Embryonic facial prominence (tissue), 1 donor: ENCODE results near the gene FIP1L1.

Experiments used
- DNase-seq: peaks from one replicate; pipeline ENCODE4 v3.0.0-alpha.2; 2016; ENCODE audit errors: extremely low spot score

FIP1L1 gene

GRCh38 chr4:53501561-53501960 lies 124.1 kb downstream of the FIP1L1 start:
- DNase-seq = no peak

GRCh38 chr4:53502094-53502493 lies 124.7 kb downstream of the FIP1L1 start:
- DNase-seq = no peak

- DNase-seq = no peak
Measured at GRCh38 chr4:53505947-53506346, 128.5 kb downstream of the FIP1L1 start.

- no peak for DNase-seq
Measured at GRCh38 chr4:53507058-53507457, 129.6 kb downstream of the FIP1L1 start.

- no peak for DNase-seq
Measured at GRCh38 chr4:53507671-53508286, 130.3 kb downstream of the FIP1L1 start.

GRCh38 chr4:53508446-53508845 lies 131.0 kb downstream of the FIP1L1 start:
- DNase-seq = no peak

- DNase-seq = no peak
Measured at GRCh38 chr4:53510321-53510720, 132.9 kb downstream of the FIP1L1 start.
